NB4 (cell line): ENCODE measurements around the gene SERPING1.

ENCODE experiments used
- CTCF ChIP-seq: IDR thresholded peaks from one replicate; pipeline ENCODE4 v1.5.1; 2012; ENCODE audit warnings: low read depth, low read length
- MYC ChIP-seq: IDR thresholded peaks from 2 replicates; pipeline ENCODE4 v1.6.1; 2011; ENCODE audit warnings: low read depth, low read length
- POLR2A ChIP-seq: IDR thresholded peaks from 2 replicates; pipeline ENCODE4 v1.6.1; 2011; ENCODE audit warnings: mild to moderate bottlenecking; ENCODE audit not compliant: insufficient read length; ENCODE audit errors: extremely low read depth

DNA sequence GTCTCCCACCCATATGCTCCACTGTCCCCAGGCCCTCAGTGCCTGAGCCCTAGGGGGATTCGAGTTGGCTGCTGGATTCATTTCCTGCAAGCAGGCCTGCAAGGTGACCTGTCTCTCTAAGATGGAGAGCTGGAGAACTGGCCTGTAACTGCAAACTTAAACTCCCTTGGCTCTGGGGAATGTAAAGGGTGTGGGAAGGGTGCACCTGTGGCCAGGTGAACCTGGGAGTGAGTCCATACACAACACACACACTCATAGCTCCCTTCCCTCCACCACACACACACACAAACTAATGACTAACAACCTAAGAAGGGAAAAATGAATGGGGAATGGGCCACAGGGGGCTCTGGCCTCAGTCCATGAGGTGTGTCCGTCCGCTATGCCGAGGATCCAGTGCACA lies 45.5 kb upstream of the SERPING1 start:
- TF ChIP-seq CTCF (no peak), POLR2A (no peak), MYC (no peak)
